Activated effector memory CD4-positive, alpha-beta T cell treated with anti-CD3 and anti-CD28 coated beads, Interleukin-2, amount 50 U/mL, for 16 hours (primary cell): ENCODE data around the gene WDR54.
"Not testable (repeated sequence)": the region's sequence is repeated elsewhere in the genome, so short reads cannot be mapped to it uniquely, and the experiment has no call there.

Source experiments
- DNase-seq: peaks from one replicate; pipeline ENCODE4 v3.0.0-alpha.2; 2020

The WDR54 gene

GRCh38 chr2:74407682-74408081 is 13.8 kb upstream of the WDR54 start:
- DNase-seq, result no peak

- no peak for DNase-seq
These were observed 8.4 kb upstream of the WDR54 start for GRCh38 chr2:74413001-74413698.

DNA sequence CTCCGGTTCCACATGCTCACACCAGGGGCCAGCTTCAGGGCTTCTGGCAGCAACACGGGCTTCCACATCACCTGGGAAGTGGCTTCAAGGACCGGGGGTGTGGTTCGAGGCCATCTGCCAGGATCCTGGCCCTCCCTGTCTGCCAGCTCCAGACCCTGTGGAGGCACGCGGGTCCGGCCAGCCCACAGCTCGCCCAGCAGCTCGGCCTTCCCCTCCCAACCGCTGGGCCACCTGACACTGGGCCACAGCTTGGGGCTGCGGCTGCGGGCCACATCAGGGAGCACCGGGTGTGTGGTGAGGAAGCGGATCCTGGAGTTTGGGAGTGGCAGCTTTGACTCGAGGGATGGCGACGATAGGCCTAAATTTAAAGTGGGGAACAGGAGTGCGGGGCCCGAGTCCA is 7.1 kb upstream of the WDR54 start:
- no peak for DNase-seq

DNA sequence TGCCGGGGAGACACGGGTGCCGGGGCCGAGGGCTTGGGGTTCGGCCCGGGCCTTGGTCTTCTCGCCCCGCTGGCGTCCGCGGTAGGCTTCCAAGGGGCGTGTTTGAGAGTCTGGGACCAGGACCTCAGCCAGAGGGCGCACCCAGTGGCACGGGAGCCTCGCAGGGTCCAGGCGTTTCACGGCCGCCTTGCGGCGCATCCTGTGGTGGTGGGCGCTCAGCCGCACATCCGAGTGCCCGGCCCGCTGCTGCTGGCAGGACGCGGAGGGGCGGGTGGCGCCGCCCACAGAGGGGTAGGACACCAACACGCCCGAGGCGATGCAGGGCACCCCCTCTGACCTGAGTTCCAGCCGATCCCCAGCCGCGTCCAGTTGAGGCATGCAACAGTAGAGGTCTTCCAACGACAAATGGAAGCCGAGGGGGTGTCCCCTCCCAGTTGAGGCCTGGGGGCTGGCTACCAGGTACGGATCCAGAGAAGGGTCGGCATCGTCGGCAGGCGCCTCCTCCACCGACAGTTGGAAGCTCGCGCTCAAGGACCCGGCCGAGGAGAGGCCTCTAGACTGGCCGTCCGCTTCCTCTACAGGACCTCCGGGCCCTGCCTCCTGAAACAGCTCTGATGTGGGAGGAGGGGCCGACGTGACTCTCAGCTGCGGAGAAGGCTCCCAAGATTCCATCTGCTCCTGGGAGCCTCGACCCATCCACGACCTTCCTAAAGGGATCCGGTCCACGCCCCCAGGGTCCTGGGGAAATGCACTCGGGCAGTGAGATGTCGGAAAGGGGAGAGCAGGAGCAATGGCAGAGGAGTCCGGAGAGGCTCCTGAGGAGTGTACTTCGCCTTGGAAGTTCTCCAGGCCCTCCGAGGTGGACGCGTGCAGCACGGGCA is 6.4 kb upstream of the WDR54 start:
- DNase-seq, result no peak

DNA sequence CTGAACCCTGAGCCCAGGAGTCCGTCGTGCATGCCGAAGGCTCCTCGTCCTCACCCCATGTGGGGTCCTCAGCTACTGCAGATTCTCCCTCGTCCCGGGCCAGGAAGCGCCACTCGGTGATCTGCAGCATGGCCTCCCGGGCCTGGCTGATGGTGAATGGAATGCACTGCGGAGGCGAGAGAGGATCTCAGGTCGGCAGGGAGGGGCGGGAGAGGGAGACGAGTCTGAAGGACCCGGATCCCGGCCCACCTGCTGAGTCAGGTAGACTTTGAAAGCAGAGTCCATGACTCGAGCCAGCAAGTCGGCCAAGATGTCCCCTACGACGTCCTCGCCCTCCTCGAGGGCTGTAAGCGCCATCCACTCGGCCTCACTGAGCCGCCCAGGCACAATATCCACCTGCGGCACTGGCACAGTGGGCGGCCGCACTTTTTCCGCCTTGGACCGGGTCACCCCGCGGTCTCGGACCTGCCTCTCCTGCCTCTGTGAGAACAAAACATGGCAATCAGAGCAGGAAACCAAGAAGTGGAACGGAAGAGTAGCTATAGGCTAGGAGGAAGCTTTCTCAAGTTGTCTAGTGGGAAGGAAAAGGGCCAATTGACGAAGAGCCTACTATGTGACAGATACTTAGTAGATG is 5.7 kb upstream of the WDR54 start:
- no peak for DNase-seq

- DNase-seq, result no peak
These were observed 4.8 kb upstream of the WDR54 start for GRCh38 chr2:74416778-74417177.

GRCh38 chr2:74417197-74417596 is 4.3 kb upstream of the WDR54 start:
- no peak for DNase-seq

- no peak for DNase-seq
These were observed 3.8 kb upstream of the WDR54 start for GRCh38 chr2:74417763-74418162.

DNA sequence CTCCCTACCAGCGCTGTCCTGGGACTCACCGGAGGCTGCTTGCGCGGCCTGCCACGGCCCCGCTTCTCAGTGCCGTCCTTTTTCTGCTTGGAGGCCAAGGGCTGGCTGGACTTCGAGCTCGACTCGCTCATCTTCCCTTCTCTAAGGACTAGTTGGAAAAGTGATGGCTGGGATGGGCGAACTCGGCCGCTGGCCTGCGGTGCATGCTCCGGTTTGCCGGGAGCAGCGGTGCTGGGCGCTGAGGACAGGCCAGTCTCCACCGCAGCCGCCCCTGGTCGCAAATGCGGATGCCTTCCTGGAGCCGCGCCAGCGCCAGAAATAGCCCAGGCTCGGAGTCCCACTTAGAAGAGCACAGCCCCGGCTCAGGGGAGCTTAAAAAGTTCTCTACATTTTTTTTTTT is 3.2 kb upstream of the WDR54 start:
- no peak for DNase-seq

DNA sequence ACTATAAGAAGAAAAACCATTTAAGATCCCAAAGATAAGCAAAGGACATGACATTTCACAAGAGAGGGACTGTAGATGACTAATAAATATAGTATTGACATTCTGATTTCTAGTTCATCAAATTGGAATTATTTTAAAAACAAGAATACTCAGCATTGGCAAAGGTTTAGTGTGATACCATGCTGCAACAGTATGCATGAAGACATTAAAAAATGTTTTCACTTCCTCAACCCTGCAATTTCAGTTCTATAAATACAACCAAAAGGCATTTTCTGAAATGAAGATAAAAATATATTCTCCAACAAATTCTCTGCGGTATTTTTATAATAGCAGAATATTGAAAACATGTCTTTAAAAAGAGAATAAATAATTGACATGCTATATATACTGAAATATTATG is 2.2 kb upstream of the WDR54 start:
- no peak for DNase-seq

DNA sequence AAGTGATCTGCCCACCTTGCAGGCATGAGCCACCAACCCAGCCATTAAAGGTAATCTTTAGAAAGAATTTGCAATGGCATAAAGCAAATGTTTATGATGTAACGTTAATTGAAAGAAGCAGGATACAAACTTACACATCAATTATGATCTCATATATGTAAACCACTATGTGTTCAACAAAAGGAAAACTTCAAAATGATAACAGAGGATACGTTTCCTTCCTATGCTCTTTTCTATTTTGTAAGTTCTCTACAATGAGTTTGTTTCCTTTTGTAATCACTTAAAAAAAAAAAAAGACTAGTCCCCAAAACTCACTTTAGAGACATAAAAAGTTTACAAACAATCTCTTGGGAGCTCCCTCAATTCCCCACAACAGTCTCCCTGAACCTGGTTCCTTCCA is 1.5 kb upstream of the WDR54 start:
- DNase-seq, result no peak

- not testable (repeated sequence) for DNase-seq
These were observed 957 bp upstream of the WDR54 start for GRCh38 chr2:74420443-74421103.

DNA sequence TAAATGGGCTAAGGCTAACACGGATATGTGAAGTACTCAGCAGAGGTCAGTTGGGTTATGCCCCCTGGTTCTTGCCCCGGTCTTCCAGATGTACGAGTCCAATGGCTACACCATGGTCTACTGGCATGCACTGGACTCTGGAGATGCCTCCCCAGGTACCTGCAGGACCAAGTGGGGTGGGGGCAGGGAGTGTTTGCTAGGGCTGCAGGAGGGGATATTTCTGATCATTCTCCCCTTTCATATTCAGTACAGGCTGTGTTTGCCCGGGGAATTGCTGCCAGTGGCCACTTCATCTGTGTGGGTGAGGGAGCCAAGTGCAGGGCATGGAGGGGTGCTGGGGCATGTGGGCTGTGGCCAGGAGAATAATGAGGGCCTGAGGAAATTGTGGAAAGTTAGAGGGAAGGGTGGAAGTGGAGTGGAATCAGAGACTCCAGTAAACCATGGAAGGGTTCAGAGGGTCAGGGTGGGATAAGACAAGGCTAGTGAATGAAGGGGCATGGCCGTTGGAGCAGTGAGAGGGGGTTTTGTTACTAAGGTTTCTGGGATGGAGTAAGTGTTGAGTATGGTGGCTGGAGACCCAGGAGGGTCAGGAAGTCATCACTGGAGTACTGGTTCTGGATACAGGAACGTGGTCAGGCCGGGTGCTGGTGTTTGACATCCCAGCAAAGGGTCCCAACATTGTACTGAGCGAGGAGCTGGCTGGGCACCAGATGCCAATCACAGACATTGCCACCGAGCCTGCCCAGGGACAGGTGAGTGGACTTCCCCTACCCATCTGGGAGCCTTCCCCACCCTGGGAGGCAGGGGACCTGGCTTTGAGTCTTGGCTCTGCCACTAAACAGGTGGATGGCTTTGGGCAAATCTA is 1.9 kb downstream of the WDR54 start:
- DNase-seq, result no peak

DNA sequence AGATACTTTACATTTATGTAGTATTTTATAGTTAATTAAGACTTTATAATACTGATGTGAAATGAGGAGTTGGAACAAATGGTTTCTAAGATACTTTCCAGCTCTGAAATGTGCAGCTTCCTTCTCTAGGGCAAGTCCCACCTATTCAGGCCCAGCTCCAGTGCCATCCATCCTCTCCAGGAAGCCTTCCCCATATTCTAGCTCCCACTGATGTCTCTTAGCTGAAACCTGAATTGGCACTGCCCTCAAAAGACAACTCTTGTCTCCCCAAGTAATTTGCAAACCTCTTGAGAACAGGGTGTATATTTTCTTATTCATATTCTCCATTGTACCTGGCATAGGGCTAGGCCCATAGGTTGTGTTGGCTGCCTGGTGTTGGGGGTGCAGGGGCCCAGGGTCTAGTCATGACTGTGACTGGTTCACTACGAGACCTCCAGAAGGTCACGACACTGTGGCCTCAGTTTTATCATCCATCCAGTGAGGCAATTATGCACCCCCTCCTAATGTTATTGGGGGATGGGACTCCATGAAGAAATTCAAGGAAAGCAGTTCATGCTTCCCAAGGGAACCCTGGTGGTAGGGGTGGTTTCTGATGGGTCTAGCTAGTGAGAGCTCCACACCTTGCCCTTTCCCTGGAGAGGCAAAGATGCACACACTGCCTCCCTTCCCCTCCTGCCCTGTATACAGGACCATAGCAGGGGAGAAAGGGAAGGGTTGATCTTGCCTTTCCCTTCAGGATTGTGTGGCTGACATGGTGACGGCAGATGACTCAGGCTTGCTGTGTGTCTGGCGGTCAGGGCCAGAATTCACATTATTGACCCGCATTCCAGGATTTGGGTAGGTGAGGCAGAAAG is 2.8 kb downstream of the WDR54 start:
- DNase-seq, result no peak

GRCh38 chr2:74424995-74425406 is 3.5 kb downstream of the WDR54 start:
- DNase-seq, result no peak

GRCh38 chr2:74425523-74425922 is 4.0 kb downstream of the WDR54 start:
- DNase-seq, result no peak

- no peak for DNase-seq
These were observed 4.7 kb downstream of the WDR54 start for GRCh38 chr2:74426181-74426758.

DNA sequence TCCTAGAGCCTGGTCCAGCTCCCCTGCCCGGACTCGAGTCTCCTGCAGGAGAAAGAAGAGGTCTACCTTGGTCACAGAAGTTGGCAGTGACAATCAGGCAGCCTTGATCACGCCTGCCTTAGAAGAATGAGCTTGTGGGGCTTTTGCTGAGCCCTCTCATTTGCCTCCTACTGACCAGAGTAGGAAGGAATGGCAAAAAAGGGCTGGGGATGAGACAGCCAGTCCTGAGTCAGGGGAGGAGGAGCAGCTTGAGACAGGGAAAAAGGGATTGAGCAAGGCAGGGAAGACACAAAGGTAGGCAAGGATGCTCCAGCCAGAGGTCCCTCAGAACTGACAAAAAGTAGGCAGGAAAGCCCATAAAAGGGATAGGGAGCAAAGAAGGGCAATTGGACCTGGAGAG is 6.0 kb downstream of the WDR54 start:
- DNase-seq, result no peak

- DNase-seq, result no peak
These were observed 7.1 kb downstream of the WDR54 start for GRCh38 chr2:74428675-74429074.

DNA sequence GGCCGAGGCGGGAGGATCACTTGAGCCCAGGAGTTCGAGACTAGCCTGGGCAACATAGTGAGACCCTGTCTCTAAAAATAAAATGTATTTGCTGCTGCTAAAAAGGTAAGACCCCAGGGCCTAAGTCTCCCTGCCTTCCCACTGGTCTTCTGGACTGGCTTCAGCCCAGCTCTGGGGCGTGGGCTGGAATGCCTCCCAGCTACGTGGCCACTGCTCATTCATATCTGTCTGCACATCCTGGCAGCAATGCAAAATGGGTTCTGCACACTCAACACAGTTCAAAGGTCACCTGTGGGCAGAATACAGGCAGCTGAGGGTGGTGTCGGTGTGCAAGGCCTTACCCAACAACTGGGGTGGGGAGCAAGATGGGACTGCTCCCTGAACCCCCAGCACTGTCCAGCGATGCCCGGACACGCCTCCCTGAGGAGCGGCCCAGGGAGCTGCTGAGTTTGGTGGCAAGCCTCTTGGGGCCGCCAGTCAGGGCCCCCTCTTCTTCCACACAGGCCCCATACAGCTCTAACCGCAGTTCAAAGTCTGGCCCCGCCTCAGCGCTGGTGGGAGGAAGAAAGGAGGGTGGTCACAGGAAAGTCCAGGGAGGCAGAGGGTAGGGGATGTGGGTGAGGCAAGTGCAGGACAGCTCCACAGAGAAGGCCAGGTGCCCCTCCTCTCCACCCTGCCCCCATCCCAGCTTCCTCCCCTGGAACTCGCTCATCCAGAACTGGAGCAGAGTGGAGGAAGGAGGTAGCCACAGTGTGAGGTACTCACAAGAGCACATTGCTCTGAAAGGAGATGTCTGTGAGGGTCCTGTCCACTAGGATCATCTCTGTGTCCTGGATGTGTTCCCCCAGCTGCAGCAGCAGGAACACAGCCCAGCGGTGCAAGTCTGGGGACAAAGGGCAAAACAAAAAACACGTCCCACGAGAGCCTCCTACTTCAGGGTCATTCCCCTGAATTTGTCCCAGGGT is 8.2 kb downstream of the WDR54 start:
- no peak for DNase-seq
